Measurements from ENCODE around the gene ORM1. TPM values are rescaled to one million over a fixed set of nuclear protein-coding genes. Genes with fewer than 3 reads are reported as not detected.

The ORM1 gene
- polyA plus RNA-seq, 3 donors: 2.2 to 4.9 (median 2.8) TPM

DNA sequence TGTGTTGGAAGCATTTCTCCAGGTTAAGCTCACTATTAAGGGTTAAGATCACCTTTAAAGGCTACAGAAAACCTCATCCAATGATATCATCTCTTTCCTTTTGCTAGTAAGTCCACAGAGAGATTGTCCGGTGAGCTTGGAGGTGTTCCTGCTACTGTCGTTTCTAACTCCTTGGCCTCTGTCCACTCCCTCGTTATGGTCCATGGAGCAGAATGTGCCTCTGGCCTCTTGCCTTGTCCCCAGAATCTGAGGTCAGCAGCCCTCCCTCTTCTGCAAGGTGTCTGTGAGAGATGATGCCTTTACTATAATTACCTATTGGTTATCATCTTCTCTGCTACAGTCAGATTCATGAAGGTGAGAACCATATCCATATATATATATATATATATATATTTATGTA is 21.8 kb downstream of the ORM1 start:
- no peak overlapping the region for H3K4me2 ChIP-seq (replicated peaks; ENCODE audit: extremely low read depth, low read length, poor library complexity, severe bottlenecking)
- Mint-ChIP-seq H3K4me1 (peaks cover 34% of the 10 kb centered on the region), H3K4me3 (no peak overlapping the region), H3K27me3 (ENCODE audit: low read depth in 3 of 3) (peaks cover 0 to 2% (median 0%) of the 10 kb centered on the region in 3 donors), H3K27ac (peak overlapping the region in 5 of 7 donors; percentile 41 to 68 (median 50)), H3K9me3 (peaks cover 0 to 5% (median 0%) of the 10 kb centered on the region in 7 donors), H3K36me3 (peaks cover 92 to 98% of the 10 kb centered on the region in 2 donors)
- TF ChIP-seq, protein P1, sequence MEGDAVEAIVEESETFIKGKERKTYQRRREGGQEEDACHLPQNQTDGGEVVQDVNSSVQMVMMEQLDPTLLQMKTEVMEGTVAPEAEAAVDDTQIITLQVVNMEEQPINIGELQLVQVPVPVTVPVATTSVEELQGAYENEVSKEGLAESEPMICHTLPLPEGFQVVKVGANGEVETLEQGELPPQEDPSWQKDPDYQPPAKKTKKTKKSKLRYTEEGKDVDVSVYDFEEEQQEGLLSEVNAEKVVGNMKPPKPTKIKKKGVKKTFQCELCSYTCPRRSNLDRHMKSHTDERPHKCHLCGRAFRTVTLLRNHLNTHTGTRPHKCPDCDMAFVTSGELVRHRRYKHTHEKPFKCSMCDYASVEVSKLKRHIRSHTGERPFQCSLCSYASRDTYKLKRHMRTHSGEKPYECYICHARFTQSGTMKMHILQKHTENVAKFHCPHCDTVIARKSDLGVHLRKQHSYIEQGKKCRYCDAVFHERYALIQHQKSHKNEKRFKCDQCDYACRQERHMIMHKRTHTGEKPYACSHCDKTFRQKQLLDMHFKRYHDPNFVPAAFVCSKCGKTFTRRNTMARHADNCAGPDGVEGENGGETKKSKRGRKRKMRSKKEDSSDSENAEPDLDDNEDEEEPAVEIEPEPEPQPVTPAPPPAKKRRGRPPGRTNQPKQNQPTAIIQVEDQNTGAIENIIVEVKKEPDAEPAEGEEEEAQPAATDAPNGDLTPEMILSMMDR (IDR thresholded peaks at IDR 0.05): no peak
- H3K27me3 ChIP-seq (ENCODE audit: control insufficient read depth in 2 of 2, insufficient read depth in 2 of 2, low read length in 2 of 2): no peaks in the 10 kb centered on the region
- peaks cover 6% of the 10 kb centered on the region for H3K79me2 ChIP-seq (ENCODE audit: insufficient read depth, low read length)
- no peak for DNase-seq
- peaks cover 94% of the 10 kb centered on the region for H4K20me1 ChIP-seq (ENCODE audit: insufficient read depth, low read length)
- 86% methylated on average over 2 of the region's 3 CpGs for WGBS (ENCODE audit: insufficient coverage)
- H3K9ac ChIP-seq (ENCODE audit: insufficient read depth, low read length, poor library complexity, severe bottlenecking): no peak overlapping the region
- intact Hi-C loops (cut with micrococcal nuclease): loop anchor here (5.0 to 10.0 kb wide), 4 partner anchors 43 to 310 kb away; partner anchors contain the start of genes AKNA (in 1 of the 2) and TEX53 (in 1 of the 2)
- H3K4me1 ChIP-seq (ENCODE audit: control insufficient read depth in 1 of 2, insufficient read depth in 2 of 2, low read length in 2 of 2): peaks cover 14 to 19% of the 10 kb centered on the region in 2 donors
- H3K4me3 ChIP-seq (replicated peaks in 1 of 3; ENCODE audit: low read depth in 2 of 3, low read length in 3 of 3): no peak overlapping the region
- H3K36me3 ChIP-seq (replicated peaks in 1 of 2; ENCODE audit: control insufficient read depth in 1 of 2, insufficient read depth in 2 of 2, low read length in 2 of 2): peaks cover 97 to 99% of the 10 kb centered on the region in 2 donors
- peak overlapping the region in 1 of 2 donors; percentile 48 for H3K27ac ChIP-seq (ENCODE audit: low read depth in 1 of 2, low read length in 2 of 2)
- no peak overlapping the region for H2AFZ ChIP-seq (ENCODE audit: insufficient read depth, low read depth, low read length, poor library complexity, severe bottlenecking)
- no peaks in the 10 kb centered on the region for H3K9me3 ChIP-seq (replicated peaks in 1 of 2; ENCODE audit: control insufficient read depth in 1 of 2, insufficient read depth in 1 of 2, low read length in 2 of 2)

DNA sequence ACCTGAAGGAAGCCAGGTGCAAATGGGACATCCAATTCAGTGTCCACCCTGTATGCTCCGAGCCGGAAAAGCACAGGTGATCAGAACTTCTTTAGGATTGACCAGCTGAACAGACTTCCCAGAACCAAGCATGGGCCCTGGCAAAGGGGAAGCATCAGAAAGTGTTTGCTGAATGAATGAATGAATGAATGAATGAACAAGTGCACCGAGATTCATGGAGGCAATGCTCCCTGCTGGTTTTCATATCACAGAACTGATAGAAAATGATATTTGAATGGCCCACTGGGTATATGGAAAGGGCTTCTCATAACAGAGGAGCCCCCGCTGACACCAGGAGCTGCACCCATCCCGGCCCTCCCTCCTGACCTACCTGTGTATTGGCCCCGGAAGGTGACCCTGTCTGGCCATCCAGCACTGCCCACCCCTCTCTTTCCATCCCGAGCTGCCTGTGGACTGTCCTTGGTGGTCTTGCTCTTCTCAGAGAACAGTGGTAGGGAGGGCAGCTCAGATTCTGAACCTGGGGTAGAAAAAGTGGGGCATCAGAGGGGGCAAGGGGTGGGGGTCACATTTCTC is 22.7 kb downstream of the ORM1 start:
- peaks cover 0 to 2% (median 0%) of the 10 kb centered on the region in 3 donors for H3K27me3 Mint-ChIP-seq (ENCODE audit: low read depth in 3 of 3)
- intact Hi-C loops (cut with micrococcal nuclease): loop anchor here (5.0 to 10.0 kb wide), 4 partner anchors 42 to 309 kb away; partner anchors contain the start of genes AKNA (in 1 of the 2) and TEX53 (in 1 of the 2)
- peaks cover 0 to 2% (median 0%) of the 10 kb centered on the region in 7 donors for H3K9me3 Mint-ChIP-seq
- peaks cover 30% of the 10 kb centered on the region for H3K4me1 Mint-ChIP-seq
- Histone ChIP-seq H3K36me3 (replicated peaks in 1 of 2; ENCODE audit: control insufficient read depth in 1 of 2, insufficient read depth in 2 of 2, low read length in 2 of 2) (peaks cover 97 to 99% of the 10 kb centered on the region in 2 donors), H4K20me1 (ENCODE audit: insufficient read depth, low read length) (peaks cover 94% of the 10 kb centered on the region), H3K9ac (ENCODE audit: insufficient read depth, low read length, poor library complexity, severe bottlenecking) (no peak overlapping the region), H3K4me3 (replicated peaks in 1 of 3; ENCODE audit: low read depth in 2 of 3, low read length in 3 of 3) (no peak overlapping the region), H3K9me3 (replicated peaks in 1 of 2; ENCODE audit: control insufficient read depth in 1 of 2, insufficient read depth in 1 of 2, low read length in 2 of 2) (no peaks in the 10 kb centered on the region), H3K4me2 (replicated peaks; ENCODE audit: extremely low read depth, low read length, poor library complexity, severe bottlenecking) (no peak overlapping the region), H3K27ac (ENCODE audit: low read depth in 1 of 2, low read length in 2 of 2) (peak overlapping the region in 1 of 2 donors; percentile 32), H3K79me2 (ENCODE audit: insufficient read depth, low read length) (peaks cover 8% of the 10 kb centered on the region), H3K27me3 (ENCODE audit: control insufficient read depth in 2 of 2, insufficient read depth in 2 of 2, low read length in 2 of 2) (no peaks in the 10 kb centered on the region), H2AFZ (ENCODE audit: insufficient read depth, low read depth, low read length, poor library complexity, severe bottlenecking) (no peak overlapping the region), H3K4me1 (ENCODE audit: control insufficient read depth in 1 of 2, insufficient read depth in 2 of 2, low read length in 2 of 2) (peaks cover 6 to 12% of the 10 kb centered on the region in 2 donors)
- WGBS (ENCODE audit: insufficient coverage): 96% methylated on average over 5 of the region's 7 CpGs
- DNase-seq: no peak
- peaks cover 93 to 98% of the 10 kb centered on the region in 2 donors for H3K36me3 Mint-ChIP-seq
- H3K4me3 Mint-ChIP-seq: no peak overlapping the region
- peak overlapping the region in 3 of 7 donors; percentile 4 to 77 (median 32) for H3K27ac Mint-ChIP-seq
- TF ChIP-seq, protein P1 (IDR thresholded peaks at IDR 0.05): no peak
